WERI-Rb-1 (cell line): ENCODE results near the gene DAG1.

Experiments
- DNase-seq: peaks from one replicate; pipeline ENCODE4 v3.0.0-alpha.2; 2020
- H3K27ac ChIP-seq: fragments of 250-450 bp; sonication (Bioruptor Pico); 2 replicates; pipeline ENCODE4 v1.5.1; 2020; ENCODE audit warnings: mild to moderate bottlenecking, moderate library complexity
- H3K27me3 ChIP-seq: fragments of 250-450 bp; sonication (Bioruptor Pico); 2 replicates; pipeline ENCODE4 v1.5.1; 2021; ENCODE audit warnings: mild to moderate bottlenecking, low read depth, moderate library complexity; ENCODE audit not compliant: insufficient read depth, severe bottlenecking
- H3K36me3 ChIP-seq: fragments of 250-450 bp; sonication (Bioruptor Pico); 2 replicates; pipeline ENCODE4 v1.5.1; 2020; ENCODE audit warnings: mild to moderate bottlenecking, moderate library complexity
- H3K4me3 ChIP-seq: 2 replicates; pipeline ENCODE4 v1.5.1; 2011; ENCODE audit warnings: low read depth, mild to moderate bottlenecking, control low read depth, low read length
- H3K9me3 ChIP-seq: fragments of 250-450 bp; sonication (Bioruptor Pico); 2 replicates; pipeline ENCODE4 v1.5.1; 2021; ENCODE audit warnings: mild to moderate bottlenecking, moderate library complexity; ENCODE audit not compliant: severe bottlenecking
- TF ChIP-seq, protein P1 (sequence below): IDR thresholded peaks from 2 replicates; pipeline ENCODE4 v1.5.1; 2011; ENCODE audit warnings: low read depth, mild to moderate bottlenecking, control low read depth, inconsistent platforms, low read length

The DAG1 gene

DNA sequence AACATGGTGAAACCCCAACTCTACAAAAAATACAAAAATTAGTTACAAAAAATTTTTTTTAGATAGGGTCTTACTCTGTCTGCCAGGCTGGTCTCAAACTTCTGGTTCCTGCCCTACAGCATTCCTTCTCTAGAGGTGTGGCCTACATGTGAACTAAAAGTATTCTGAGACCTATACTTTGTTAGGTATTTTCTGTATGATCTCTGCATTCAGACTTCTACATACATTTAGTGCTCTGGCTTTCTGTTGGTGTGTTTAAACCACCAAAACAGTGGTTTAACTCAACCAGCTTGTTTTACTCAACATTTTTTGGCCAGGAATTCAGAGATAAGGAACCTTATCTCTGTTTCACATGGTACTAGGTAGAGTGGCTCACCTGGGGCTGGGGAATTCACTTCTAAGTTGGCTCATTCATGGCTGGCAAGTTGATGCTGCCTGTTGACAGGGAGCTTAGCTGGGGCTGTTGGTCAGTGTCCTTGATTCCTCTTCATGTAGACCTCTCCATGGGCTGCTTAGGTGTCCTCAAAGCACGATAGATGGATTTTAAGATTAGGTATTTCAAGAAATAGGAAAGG, 42.8 kb downstream of the DAG1 start:
- Histone ChIP-seq H3K27me3 (no peaks in the 10 kb centered on the region), H3K27ac (no peak overlapping the region), H3K36me3 (peaks cover 44% of the 10 kb centered on the region), H3K9me3 (no peaks in the 10 kb centered on the region), H3K4me3 (no peak overlapping the region)
- DNase-seq: no peak
- TF ChIP-seq, protein P1, sequence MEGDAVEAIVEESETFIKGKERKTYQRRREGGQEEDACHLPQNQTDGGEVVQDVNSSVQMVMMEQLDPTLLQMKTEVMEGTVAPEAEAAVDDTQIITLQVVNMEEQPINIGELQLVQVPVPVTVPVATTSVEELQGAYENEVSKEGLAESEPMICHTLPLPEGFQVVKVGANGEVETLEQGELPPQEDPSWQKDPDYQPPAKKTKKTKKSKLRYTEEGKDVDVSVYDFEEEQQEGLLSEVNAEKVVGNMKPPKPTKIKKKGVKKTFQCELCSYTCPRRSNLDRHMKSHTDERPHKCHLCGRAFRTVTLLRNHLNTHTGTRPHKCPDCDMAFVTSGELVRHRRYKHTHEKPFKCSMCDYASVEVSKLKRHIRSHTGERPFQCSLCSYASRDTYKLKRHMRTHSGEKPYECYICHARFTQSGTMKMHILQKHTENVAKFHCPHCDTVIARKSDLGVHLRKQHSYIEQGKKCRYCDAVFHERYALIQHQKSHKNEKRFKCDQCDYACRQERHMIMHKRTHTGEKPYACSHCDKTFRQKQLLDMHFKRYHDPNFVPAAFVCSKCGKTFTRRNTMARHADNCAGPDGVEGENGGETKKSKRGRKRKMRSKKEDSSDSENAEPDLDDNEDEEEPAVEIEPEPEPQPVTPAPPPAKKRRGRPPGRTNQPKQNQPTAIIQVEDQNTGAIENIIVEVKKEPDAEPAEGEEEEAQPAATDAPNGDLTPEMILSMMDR: no peak

DNA sequence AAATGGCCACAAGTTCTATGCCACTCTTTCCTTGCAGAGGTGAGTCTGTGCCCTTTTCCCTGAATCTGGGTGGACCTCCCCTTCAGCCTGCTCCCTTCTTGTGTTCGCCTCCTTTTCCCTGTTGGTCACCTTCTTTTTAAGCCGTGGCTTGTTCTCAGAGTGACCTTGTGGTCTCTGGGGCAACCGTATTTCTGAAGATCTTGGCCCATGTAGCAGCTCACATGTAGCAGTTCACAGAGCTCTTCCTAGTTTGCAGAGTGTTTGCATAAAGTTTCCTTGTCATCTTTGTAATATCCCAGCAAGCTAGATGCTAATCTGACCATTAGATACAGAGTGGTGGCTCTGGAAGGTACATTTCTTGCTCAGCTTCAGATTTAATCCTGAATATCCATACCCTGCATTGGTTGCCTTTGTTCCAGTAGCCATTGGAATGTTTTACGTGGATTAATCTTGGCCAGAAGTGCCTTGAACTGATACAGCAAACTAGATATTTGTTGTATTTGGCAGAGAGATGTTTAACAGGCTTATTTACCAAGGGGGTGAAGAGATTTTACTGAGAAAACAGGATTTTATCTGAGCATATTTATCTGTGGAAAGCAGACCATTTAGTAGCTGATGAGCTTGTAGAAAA, 43.5 kb downstream of the DAG1 start:
- H3K27me3 ChIP-seq: no peaks in the 10 kb centered on the region
- DNase-seq: no peak
- H3K27ac ChIP-seq: no peak overlapping the region
- TF ChIP-seq, protein P1: no peak
- H3K4me3 ChIP-seq: no peak overlapping the region
- H3K9me3 ChIP-seq: no peaks in the 10 kb centered on the region
- peaks cover 44% of the 10 kb centered on the region for H3K36me3 ChIP-seq

DNA sequence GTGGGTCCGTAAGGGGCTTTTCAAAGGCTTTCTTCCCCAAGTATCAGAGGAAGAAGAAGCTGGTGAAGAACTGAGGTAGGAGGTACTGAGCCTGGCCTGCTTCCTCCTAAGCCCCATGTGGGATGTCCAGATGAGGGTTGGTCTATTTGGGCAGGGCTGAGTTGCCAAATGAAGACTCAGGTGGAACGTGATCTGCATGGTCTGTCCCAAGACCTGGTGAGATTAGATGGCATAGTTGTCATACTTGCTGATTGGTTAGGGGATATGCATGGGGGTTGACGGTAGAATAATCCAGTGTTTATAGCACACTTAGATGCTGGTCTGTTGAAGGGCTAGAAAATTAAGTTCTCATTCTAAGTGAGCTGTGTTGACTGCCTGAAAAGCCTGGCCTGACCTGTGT, 47.9 kb downstream of the DAG1 start:
- Histone ChIP-seq H3K27me3 (no peaks in the 10 kb centered on the region), H3K27ac (no peak overlapping the region), H3K9me3 (no peaks in the 10 kb centered on the region), H3K36me3 (peaks cover 25% of the 10 kb centered on the region), H3K4me3 (no peak overlapping the region)
- TF ChIP-seq, protein P1: no peak
- DNase-seq: no peak

DNA sequence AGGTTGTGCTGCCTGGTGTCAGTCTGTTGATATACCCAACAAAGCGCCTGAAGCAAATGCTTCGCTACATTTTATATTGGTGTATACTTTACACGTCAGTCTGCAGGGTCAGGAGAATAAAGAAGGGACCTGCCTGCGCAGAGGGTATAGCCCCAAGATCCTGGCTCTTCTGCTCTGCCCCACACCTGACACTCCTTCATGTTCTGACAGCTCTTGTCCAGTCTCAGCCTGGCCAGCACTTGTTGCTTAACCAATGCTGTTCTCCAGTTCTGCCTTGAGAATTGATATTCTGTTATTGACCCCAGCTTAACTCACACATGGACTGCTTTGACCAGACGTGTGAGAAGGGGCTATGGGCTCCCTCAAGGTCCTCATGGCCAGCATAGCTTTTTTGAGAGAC, 48.4 kb downstream of the DAG1 start:
- H3K9me3 ChIP-seq: no peaks in the 10 kb centered on the region
- TF ChIP-seq, protein P1: no peak
- H3K27me3 ChIP-seq: no peaks in the 10 kb centered on the region
- no peak overlapping the region for H3K4me3 ChIP-seq
- no peak for DNase-seq
- H3K36me3 ChIP-seq: peaks cover 20% of the 10 kb centered on the region
- H3K27ac ChIP-seq: no peak overlapping the region

DNA sequence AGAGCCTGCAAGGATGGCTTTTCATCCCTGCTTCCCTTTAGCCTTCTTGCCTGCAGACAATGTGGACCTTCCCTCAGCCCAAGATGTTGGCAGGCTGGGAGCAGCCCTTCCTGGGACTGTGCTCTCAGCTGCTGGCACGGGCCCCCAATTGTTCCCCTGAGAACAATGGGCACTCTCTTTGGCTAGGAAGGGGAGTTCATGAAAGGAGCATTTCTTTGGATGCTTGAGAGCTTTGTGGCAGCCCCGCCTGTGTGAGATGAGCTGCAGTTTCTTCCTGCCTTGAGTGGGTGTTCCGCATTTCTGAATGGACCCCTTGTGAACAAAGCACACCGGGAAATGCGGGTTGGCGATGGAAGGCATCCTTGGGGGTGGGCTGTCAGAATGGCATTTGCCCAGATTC, 49.2 kb downstream of the DAG1 start:
- Histone ChIP-seq H3K4me3 (no peak overlapping the region), H3K27ac (no peak overlapping the region)
- TF ChIP-seq, protein P1: no peak

More for the DNA sequence above, 49.2 kb downstream of the DAG1 start:
- no peak for DNase-seq
- H3K27me3 ChIP-seq: no peaks in the 10 kb centered on the region
- H3K9me3 ChIP-seq: no peaks in the 10 kb centered on the region
- H3K36me3 ChIP-seq: peaks cover 19% of the 10 kb centered on the region
